Subcutaneous adipose tissue (tissue), 4 donors: ENCODE measurements around the gene VWF. TPM values are rescaled to one million over a fixed set of nuclear protein-coding genes. Genes with fewer than 3 reads are reported as not detected.

Source experiments
- total RNA-seq, 4 donors: library from RNA; depleted of rRNA; stranded (reverse); fragments of >200 nt; gene quantifications; one replicate each; pipeline ENCODE4 v1.1.0, GENCODE V29; 2016
- TF ChIP-seq, protein P1 (sequence below): fragments of 450-650 bp; IDR thresholded peaks from one replicate; pipeline ENCODE4 v1.5.1; 2016; ENCODE audit warnings: low read depth, mild to moderate bottlenecking, control low read depth, antibody characterized with exemption, moderate library complexity

Gene VWF
- total RNA-seq, 4 donors from 2014 or later = 132 to 853 (median 240) TPM

DNA sequence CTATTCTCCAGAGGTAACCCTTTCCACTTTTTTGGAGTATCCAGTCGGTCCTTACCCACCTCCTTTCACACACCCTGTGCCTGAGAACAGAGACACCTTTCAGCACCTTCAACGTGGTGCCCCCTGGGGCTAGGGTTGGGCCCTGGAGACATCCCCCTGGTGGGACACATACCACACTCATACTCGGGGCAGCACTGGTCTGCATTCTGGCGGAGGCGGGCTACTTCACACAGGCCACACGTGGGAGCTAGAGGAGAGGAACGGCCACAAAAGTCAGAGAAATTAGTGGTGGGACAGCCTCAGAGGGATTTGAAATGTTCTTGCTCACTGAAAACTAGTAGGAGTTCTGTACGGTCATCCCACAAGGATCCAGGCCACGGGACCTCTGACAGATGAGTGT lies 139.6 kb downstream of the VWF start:
- TF ChIP-seq, protein P1, sequence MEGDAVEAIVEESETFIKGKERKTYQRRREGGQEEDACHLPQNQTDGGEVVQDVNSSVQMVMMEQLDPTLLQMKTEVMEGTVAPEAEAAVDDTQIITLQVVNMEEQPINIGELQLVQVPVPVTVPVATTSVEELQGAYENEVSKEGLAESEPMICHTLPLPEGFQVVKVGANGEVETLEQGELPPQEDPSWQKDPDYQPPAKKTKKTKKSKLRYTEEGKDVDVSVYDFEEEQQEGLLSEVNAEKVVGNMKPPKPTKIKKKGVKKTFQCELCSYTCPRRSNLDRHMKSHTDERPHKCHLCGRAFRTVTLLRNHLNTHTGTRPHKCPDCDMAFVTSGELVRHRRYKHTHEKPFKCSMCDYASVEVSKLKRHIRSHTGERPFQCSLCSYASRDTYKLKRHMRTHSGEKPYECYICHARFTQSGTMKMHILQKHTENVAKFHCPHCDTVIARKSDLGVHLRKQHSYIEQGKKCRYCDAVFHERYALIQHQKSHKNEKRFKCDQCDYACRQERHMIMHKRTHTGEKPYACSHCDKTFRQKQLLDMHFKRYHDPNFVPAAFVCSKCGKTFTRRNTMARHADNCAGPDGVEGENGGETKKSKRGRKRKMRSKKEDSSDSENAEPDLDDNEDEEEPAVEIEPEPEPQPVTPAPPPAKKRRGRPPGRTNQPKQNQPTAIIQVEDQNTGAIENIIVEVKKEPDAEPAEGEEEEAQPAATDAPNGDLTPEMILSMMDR = no peak

DNA sequence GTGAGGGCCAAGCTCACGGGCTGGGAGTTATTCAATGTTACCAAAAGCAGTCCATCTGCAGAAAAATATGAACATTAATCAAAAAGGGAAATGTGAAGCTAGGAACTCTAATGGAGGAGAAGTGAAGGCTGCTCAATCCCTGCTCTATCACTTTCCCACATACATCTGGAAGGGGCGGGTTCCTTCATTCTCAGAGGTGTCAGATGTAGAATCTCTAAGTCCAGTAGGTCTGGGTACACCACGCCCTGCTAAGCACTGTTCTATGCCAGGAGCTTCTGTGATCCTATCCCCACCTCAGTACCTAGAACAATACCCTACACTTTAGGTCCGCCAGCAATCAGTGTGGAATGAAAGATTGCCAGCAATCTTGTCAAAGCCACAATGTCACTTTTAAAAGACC lies 142.4 kb downstream of the VWF start:
- TF ChIP-seq, protein P1 = no peak

DNA sequence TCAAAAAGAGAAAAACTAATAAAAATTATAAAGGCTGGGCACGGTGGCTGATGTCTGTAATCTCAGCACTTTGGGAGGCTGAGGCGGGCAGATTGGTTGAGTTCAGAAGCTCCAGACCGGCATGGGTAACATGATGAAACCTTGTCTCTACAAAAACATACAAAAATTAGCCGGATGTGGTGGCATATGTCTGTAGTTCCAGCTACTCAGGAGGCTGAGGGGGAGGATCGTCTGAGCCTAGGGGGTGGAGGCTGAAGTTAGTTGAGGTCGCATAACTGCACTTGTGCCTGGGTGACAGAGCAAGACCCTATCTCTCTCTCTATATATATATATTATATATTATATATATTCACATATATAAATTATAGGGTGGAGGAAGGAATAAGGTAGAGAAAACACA lies 146.9 kb downstream of the VWF start:
- TF ChIP-seq, protein P1 = no peak

DNA sequence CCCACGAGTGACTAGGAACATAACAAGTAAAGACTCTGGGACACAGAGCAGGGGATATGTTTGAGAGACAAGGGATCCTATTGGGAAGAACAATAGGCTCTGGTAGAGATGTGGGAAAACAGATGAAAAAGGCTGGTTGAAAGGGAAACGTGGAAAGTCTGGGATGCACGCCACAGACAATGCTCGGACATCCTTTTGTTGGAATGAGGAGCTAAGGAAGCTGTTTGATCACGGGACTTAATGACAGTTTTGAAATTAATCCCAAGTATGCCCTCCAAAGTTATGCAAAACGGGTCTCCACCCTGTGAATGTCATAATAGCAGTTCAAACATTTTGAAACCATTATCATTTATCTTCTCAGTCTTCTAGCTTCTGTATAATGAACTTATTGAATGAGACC lies 147.8 kb downstream of the VWF start:
- TF ChIP-seq, protein P1 = no peak

DNA sequence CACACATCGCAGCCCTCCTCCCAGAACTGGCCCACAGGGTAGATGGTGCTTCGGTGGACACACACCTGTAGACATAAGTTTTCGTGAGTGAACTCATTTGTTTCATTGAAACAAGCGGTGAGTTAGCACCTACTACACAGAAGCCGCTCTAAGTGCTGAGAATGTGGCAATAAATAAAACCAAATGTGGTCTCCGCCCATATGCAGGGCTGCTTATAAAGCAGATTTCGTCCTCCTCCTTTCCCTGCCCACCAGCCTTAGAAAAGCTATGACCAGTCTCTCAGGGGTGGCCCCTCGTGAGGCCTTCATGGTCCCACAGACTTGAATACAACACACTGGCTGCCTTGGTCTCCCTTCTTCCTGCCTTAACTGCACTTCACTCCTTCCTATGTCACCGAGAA lies 148.3 kb downstream of the VWF start:
- TF ChIP-seq, protein P1 = no peak

DNA sequence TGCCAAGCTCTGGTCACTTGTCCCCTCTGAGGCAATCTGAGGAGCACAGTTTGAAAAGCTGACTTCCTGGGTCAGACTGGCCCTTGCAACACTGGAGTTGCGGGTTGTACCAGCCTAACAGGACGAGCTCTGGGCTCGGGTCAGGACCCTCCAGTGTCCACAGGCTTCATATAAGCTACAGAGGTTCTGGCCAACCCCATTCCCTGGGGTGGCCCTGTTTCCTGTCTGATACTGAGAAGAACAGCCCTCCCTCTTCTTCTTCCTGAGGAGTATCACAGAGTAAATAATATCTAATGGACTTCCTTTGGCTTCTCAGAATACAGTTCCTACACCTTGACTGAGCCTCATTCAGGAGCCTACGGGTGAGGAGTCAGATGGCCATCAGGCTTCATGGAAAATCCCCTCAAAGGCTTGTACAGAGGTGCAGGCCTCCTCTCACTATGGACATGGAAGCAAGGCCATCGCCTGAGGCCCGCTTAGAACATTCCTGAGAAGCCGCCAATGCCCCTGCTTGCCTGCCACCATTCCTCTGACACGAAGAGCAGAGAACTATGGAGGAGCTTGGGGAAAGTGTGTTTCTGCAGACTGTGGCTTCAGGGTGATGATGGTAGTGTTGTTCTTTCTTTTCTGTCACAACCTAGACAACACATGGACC lies 150.9 kb downstream of the VWF start:
- TF ChIP-seq, protein P1 = no peak

DNA sequence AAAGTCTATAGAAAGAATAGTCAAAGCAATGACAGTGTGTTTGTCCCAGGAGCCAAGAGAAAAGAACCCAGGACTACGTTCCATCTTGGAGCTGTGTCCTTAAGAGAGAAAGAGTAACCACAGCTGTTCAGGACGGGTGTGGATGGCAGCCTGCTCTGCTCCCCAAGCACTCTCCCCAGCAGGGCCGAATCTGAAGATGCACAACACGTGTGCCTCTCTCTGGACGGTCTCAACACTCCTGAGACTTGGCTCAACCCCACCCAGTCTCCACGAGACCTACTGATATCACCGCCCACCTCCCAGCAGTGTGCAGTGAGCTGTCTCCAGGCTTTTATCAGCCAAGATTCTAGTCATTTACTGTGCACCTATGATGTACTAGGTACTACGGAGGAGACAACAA lies 152.1 kb downstream of the VWF start:
- TF ChIP-seq, protein P1 = no peak
